Cardiac fibroblast (primary cell): ENCODE data around the gene FCRL4.

Source experiments
- DNase-seq, 2 donors: peaks; one replicate each; pipeline versions ENCODE4 v3.0.0 to v3.0.0-alpha.2; 2010; ENCODE audit warnings: low read depth in 2 of 2
- H3K4me3 ChIP-seq, 2 donors: replicated peaks in 1 of 2; 1 replicate in 1 of 2; 2 replicates in 1 of 2; pipeline ENCODE4 v1.5.1; 2011; ENCODE audit warnings: low read depth in 2 of 2, low read length in 2 of 2, mild to moderate bottlenecking in 2 of 2, moderate library complexity in 1 of 2
- TF ChIP-seq, protein P1 (sequence below): IDR thresholded peaks from one replicate; pipeline ENCODE4 v1.5.1; 2011; ENCODE audit warnings: low read depth, mild to moderate bottlenecking, low read length, inconsistent platforms

FCRL4 gene

DNA sequence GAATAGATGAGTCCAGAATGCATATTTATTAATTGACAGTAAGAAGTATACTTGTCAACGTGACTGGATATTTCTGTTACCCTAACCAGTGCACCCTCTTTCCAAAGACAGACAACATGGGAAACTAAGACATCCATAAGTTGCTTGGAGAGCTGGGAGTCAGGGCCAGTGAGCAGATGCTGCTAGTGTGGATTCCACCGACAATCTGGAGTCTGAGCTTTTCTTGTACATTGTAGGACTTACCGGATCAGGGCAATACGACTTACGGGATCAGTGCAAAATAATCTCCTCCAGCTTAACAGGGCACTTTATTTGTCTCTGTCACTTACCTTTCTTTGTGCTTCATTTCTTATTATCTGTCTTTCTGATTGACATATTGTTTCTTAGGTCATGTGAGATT is 24.6 kb upstream of the FCRL4 start:
- TF ChIP-seq, protein P1, sequence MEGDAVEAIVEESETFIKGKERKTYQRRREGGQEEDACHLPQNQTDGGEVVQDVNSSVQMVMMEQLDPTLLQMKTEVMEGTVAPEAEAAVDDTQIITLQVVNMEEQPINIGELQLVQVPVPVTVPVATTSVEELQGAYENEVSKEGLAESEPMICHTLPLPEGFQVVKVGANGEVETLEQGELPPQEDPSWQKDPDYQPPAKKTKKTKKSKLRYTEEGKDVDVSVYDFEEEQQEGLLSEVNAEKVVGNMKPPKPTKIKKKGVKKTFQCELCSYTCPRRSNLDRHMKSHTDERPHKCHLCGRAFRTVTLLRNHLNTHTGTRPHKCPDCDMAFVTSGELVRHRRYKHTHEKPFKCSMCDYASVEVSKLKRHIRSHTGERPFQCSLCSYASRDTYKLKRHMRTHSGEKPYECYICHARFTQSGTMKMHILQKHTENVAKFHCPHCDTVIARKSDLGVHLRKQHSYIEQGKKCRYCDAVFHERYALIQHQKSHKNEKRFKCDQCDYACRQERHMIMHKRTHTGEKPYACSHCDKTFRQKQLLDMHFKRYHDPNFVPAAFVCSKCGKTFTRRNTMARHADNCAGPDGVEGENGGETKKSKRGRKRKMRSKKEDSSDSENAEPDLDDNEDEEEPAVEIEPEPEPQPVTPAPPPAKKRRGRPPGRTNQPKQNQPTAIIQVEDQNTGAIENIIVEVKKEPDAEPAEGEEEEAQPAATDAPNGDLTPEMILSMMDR, result no peak
- no peak overlapping the region for H3K4me3 ChIP-seq
- DNase-seq, result no peak

DNA sequence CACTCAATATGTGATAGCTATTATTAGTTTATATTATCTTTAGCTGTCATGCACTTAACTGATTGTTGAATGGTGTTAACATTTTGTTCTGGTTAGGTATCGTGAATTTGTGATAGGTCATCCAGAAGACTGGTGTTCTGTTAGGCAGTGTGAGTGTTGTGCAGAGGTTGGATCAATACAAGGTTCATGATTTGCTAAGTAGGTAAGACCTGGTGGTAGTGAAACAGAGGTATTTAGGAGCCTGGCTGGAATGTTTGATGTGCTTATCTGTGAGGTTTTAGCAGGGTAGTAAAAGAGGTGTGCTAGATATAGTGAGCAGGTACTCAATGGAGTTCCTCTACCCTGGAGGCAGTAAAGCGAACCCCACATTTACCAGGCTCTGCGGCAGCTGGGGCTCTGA is 20.3 kb upstream of the FCRL4 start:
- TF ChIP-seq, protein P1, result no peak
- DNase-seq, result no peak
- no peak overlapping the region for H3K4me3 ChIP-seq

DNA sequence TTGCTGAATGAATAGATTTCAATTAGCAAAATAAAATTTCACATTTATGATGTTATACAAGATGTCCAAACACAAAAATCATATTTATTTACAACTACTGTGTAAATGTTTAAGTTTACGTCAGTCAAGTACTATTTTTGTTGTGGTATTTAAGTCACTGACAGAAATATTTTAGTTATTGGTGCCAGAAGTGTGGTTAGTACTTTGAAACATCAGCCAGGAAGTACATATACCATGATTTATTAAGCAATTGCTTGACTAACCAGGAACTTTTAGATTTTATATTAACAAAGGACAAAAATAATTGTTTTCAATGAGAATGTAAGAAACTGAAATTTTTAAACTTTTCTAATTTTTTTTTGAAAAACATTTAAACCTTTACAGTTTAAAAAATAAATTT is 2.4 kb upstream of the FCRL4 start:
- no peak overlapping the region for H3K4me3 ChIP-seq
- no peak for DNase-seq
- TF ChIP-seq, protein P1, result no peak

DNA sequence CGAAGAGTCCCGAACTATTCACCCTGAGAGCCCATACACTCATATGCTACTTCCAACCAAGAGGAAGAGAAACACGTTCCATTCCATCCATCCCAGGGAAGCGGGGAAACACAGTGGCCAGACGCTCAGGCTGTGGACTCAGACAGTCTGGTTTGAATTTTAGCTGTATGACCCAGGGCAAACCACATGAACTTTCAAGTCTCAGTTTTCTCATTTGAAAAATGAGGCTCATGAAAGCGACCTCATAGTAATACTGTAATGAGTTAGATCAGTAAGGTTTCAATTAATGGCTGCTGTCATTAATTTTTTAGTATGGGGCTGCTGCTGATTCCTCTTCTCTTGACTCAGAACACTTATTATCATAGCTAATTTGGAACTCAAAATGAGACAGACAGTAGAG is 1.5 kb downstream of the FCRL4 start:
- DNase-seq, result no peak
- TF ChIP-seq, protein P1, result no peak
- no peak overlapping the region for H3K4me3 ChIP-seq

DNA sequence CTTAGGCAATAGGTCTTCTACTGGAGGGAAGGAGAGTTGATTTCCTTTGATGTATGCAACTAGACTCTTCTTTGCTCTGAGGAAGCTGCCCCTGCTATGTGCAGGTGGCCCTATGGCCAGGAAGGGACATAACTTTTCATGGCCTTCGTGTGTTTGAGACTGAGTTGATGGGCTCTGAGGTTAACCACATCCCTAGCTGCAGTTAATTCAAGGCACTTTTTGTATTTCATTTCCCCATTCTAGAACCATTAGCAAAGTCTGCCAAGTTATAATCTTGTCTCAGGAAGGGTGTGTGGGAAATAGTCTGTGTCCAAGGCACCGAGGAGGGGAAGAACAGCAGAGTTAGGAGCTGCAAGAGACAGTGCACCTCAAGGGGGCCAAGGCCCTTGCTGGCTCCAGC is 2.5 kb downstream of the FCRL4 start:
- DNase-seq, result no peak
- H3K4me3 ChIP-seq, result no peak overlapping the region
- TF ChIP-seq, protein P1, result no peak

DNA sequence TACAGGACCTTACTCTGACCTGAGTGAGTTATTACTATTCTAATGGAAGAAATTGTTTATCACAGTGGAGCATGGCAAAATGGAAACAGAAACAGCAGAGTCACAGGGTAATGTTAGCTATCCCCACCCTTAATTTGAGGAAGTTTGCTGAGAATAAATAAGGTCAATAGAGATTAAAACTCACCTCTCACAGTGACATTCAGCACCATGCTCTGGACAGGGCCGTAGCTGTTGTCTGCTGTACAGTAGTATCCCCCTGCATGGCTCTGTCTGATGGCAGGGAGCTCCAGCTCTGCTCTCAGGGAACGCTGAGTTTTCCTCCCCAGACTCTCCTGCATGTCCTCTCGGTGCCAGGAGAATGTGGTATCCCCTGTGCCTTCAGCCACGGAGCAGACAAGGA is 11.9 kb downstream of the FCRL4 start:
- H3K4me3 ChIP-seq, result no peak overlapping the region
- TF ChIP-seq, protein P1, result no peak
- DNase-seq, result no peak

DNA sequence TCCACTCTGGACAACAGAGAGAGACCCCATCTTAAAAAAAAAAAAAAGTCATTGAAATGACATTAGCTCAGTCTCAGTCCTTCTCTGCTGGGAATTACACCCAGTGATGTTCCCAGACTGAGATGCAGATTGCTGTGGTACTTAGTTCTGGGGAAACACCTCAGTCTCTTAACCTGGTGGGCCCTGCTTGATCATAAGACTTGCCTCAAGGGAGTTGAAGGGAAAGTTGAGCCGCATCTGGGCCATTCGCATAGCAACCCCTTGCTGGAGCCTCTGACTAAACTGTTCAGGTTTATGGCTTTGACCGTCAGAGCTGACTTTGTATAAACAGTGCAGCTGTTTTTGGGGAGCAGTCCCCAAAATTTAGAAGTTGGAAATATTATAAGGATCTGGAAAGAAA is 13.4 kb downstream of the FCRL4 start:
- TF ChIP-seq, protein P1, result no peak
- H3K4me3 ChIP-seq, result no peak overlapping the region
- DNase-seq, result no peak
